ENCODE measurements around the gene ARL15.

- TF ChIP-seq MLX (CRISPR knock-in tag; conservative IDR thresholded peaks at IDR 0.05): no peak
- no peak for TF ChIP-seq SRF (CRISPR knock-in tag; IDR thresholded peaks at IDR 0.05)
- TF ChIP-seq HNRNPK (IDR thresholded peaks at IDR 0.05; ENCODE audit: low read depth, low read length, poor library complexity, severe bottlenecking): no peak
- no peak for TF ChIP-seq RBFOX2 (IDR thresholded peaks at IDR 0.05; ENCODE audit: low read depth, low read length)
- TF ChIP-seq FOXK2 (conservative IDR thresholded peaks at IDR 0.05 in 1 of 2, IDR thresholded peaks at IDR 0.05 in 1 of 2; ENCODE audit: low read depth in 2 of 2): no peak
- no peak for TF ChIP-seq RAD21 (CRISPR knock-in tag; conservative IDR thresholded peaks at IDR 0.05 in 1 of 2, IDR thresholded peaks at IDR 0.05 in 1 of 2)
- TF ChIP-seq PHB (CRISPR knock-in tag; IDR thresholded peaks at IDR 0.05): no peak
Observed at GRCh38 chr5:54162184-54162583, 148.2 kb downstream of the ARL15 start.

Measured in K562 (cell line).